K562 (cell line): Measurements from ENCODE around the gene TMEM218. TPM values are rescaled to one million over a fixed set of nuclear protein-coding genes. Genes with fewer than 3 reads are reported as not detected.

Source experiments
- ATAC-seq: fragments of 200-7000 bp; cut with Tn5 transposase; 3 replicates; pipeline ENCODE4 v1.9.1; 2020; ENCODE audit warnings: moderate library complexity
- BruUV-seq: library from RNA; stranded (reverse); fragments of 400-500 nt; replicated peaks from 2 replicates; lab custom pipeline; 2021; lab: Mats Ljungman, UMichigan
- CTCF ChIA-PET: fragments of 300-600 bp; formaldehyde crosslinking; extraction: SDS; loops from one replicate; lab custom pipeline; 2021; ENCODE audit warnings: low intra/inter-chr PET ratio; lab: Yijun Ruan, JAX
- POLR2A ChIA-PET: fragments of 300-600, 350-650 bp; sonication (Branson Sonifier 250); formaldehyde crosslinking; extraction: SDS; loops from one replicate; lab custom pipeline; 2021; ENCODE audit warnings: antibody characterized with exemption, inconsistent platforms; lab: Yijun Ruan, JAX
- DNase-seq, 4 experiments: peaks; one replicate each; pipeline versions ENCODE4 v3.0.0 to v3.0.0-alpha.2; 2011 to 2018; ENCODE audit warnings: low spot score in 3 of 4, mixed read lengths in 3 of 4; ENCODE audit errors: extremely low read depth in 1 of 4
- FAIRE-seq: peaks from 2 replicates; lab custom pipeline; 2011; peaks lifted over from hg19 to GRCh38; lab: Jason Lieb, UNC
- H2AFZ ChIP-seq: 2 replicates; pipeline ENCODE4 v1.6.0; 2011; ENCODE audit warnings: low read depth, low read length, control low read depth, inconsistent platforms
- H3K27ac ChIP-seq: fragments of 200-600 bp; 3 replicates; pipeline ENCODE4 v1.8.0; 2011; ENCODE audit warnings: low read depth, mild to moderate bottlenecking, control low read depth, inconsistent platforms, low read length, moderate library complexity, mixed read lengths; ENCODE audit errors: extremely low read depth
- H3K27me3 ChIP-seq, 2 experiments: fragments of 300-600 bp in 1 of 2; 2 replicates in 1 of 2; 3 replicates in 1 of 2; pipeline versions ENCODE4 v1.6.0 to v1.8.0; 2011; ENCODE audit warnings: inconsistent platforms in 2 of 2, low read length in 2 of 2, mild to moderate bottlenecking in 1 of 2, mixed read lengths in 1 of 2, moderate library complexity in 1 of 2; ENCODE audit not compliant: control insufficient read depth in 2 of 2, insufficient read depth in 2 of 2
- H3K36me3 ChIP-seq: fragments of 300-600 bp; 3 replicates; pipeline ENCODE4 v1.8.0; 2011; ENCODE audit warnings: mild to moderate bottlenecking, low read length, inconsistent platforms; ENCODE audit not compliant: control insufficient read depth, insufficient read depth
- H3K4me1 ChIP-seq, 2 experiments: fragments of 200-600 bp in 1 of 2; replicated peaks in 1 of 2; 2 replicates in 1 of 2; 3 replicates in 1 of 2; pipeline versions ENCODE4 v1.5.1 to v1.8.0; 2011; ENCODE audit warnings: inconsistent platforms in 2 of 2, low read length in 2 of 2, mild to moderate bottlenecking in 1 of 2, mixed read lengths in 1 of 2, moderate library complexity in 1 of 2; ENCODE audit not compliant: control insufficient read depth in 2 of 2, insufficient read depth in 2 of 2
- H3K4me2 ChIP-seq: 2 replicates; pipeline ENCODE4 v1.6.1; 2011; ENCODE audit warnings: low read length, control low read depth, inconsistent platforms, mixed read lengths; ENCODE audit not compliant: insufficient read depth
- H3K4me3 ChIP-seq: fragments of 200-600 bp; sonication (generic), shearing (Covaris generic); 2 replicates; pipeline ENCODE4 v1.5.1; 2016; ENCODE audit warnings: control low read depth, inconsistent platforms
- H3K79me2 ChIP-seq: fragments of 200-600 bp; 3 replicates; pipeline ENCODE4 v1.8.0; 2011; ENCODE audit warnings: low read length, inconsistent platforms; ENCODE audit not compliant: control insufficient read depth, insufficient read depth
- H3K9ac ChIP-seq, 2 experiments: 2 replicates each; pipeline versions ENCODE4 v1.6.0 to v1.6.1; 2011; ENCODE audit warnings: low read depth in 2 of 2, low read length in 2 of 2, control low read depth in 1 of 2, inconsistent platforms in 1 of 2, mild to moderate bottlenecking in 1 of 2, mixed read lengths in 1 of 2; ENCODE audit not compliant: insufficient read depth in 1 of 2
- H3K9me1 ChIP-seq: one replicate; pipeline ENCODE4 v1.6.0; 2011; ENCODE audit warnings: inconsistent platforms, mild to moderate bottlenecking, low read length, moderate library complexity; ENCODE audit not compliant: control insufficient read depth, insufficient read depth
- H3K9me3 ChIP-seq: replicated peaks from 2 replicates; pipeline ENCODE4 v1.5.1; 2011; ENCODE audit warnings: low read depth, low read length, inconsistent platforms; ENCODE audit not compliant: control insufficient read depth, insufficient read depth
- H4K20me1 ChIP-seq: replicated peaks from 2 replicates; pipeline ENCODE4 v1.6.1; 2011; ENCODE audit warnings: low read length, inconsistent platforms, mixed read lengths; ENCODE audit not compliant: control insufficient read depth, insufficient read depth
- ATF1 ChIP-seq, 2 experiments: fragments of 450-650 bp in 1 of 2; IDR thresholded peaks; 2 replicates each; pipeline ENCODE4 v1.6.1; 2016; ENCODE audit warnings: missing compliant biosample characterization in 1 of 2, missing genetic modification characterization in 1 of 2
- KHSRP ChIP-seq: fragments of 450-650 bp; IDR thresholded peaks from 2 replicates; pipeline ENCODE4 v1.6.1; 2017
- MCM3 ChIP-seq: fragments of 450-650 bp; IDR thresholded peaks from 2 replicates; pipeline ENCODE4 v1.6.1; 2016
- TBP ChIP-seq: optimal IDR thresholded peaks from 2 replicates; pipeline ENCODE3; 2011; ENCODE audit warnings: low read depth, low read length, improper control_type of control experiment
- U2AF1 ChIP-seq: fragments of 200-400 bp; formaldehyde crosslinking; optimal IDR thresholded peaks from 2 replicates; pipeline ENCODE3; 2017; ENCODE audit warnings: mild to moderate bottlenecking, low read depth, low read length, moderate library complexity
- ZNF398 ChIP-seq: fragments of 250-450 bp; sonication (Bioruptor Pico); IDR thresholded peaks from 2 replicates; pipeline ENCODE4 v1.8.0; 2021; ENCODE audit warnings: moderate library complexity, mild to moderate bottlenecking, inconsistent platforms
- WGBS: fragments of 100-300 bp; shearing (Covaris generic); methylation state at CpG from one replicate; pipeline ENCODE4 v1.1.6; 2016; ENCODE audit warnings: low coverage, mixed read lengths; ENCODE audit not compliant: insufficient coverage; ENCODE audit errors: missing lambda C conversion rate; 5-methylcytosine and 5-hydroxymethylcytosine counted together
- in situ Hi-C: fragments of 300-500 bp; cut with MboI; formaldehyde crosslinking; loops from 4 replicates; pipeline ENCODE4 v1.15.0; 2018; ENCODE audit warnings: inconsistent platforms, mixed read lengths
- intact Hi-C: fragments of 100-400 bp; cut with micrococcal nuclease; formaldehyde crosslinking; loops from 2 replicates; pipeline ENCODE4 v1.14.2; 2022
- polyA plus RNA-seq, 8 experiments: library from polyadenylated mRNA; depleted of rRNA in 4 of 8; stranded (reverse) in 5 of 8; unstranded in 3 of 8; fragments of >200 nt; fragmentation: Nextera tagmentation in 2 of 8; fragmentation: Illumina TruSeq in 1 of 8; extraction: Ambion mirVana in 2 of 8; extraction: Trizol in 1 of 8; gene quantifications; 2 replicates each; pipeline versions ENCODE4 v1.2.1 to v1.2.3, GENCODE V29; 2011 to 2014; ENCODE audit warnings: inconsistent platforms in 1 of 8, missing spikeins in 1 of 8
- total RNA-seq, 7 experiments: library from RNA; depleted of rRNA in 6 of 7; stranded (reverse); fragments of >200 nt in 6 of 7; fragmentation: Illumina TruSeq in 2 of 7; extraction: Trizol in 2 of 7; gene quantifications; 2 replicates each; pipeline versions ENCODE4 v1.2.1 to v1.2.3, GENCODE V29; 2011 to 2021; ENCODE audit warnings: low replicate concordance in 1 of 7
- TF ChIP-seq, protein P1 (sequence below): sonication (generic); formaldehyde crosslinking; IDR thresholded peaks from 2 replicates; pipeline ENCODE4 v1.8.0; 2022; ENCODE audit warnings: mild to moderate bottlenecking, missing genetic modification reagents
- TF ChIP-seq, protein P2 (sequence below): sonication (generic); formaldehyde crosslinking; IDR thresholded peaks from 2 replicates; pipeline ENCODE4 v1.9.0; 2022; ENCODE audit warnings: mild to moderate bottlenecking, missing genetic modification reagents
- TF ChIP-seq, protein P3 (sequence below), 2 experiments: IDR thresholded peaks; 2 replicates each; pipeline ENCODE4 v1.6.1; 2011; ENCODE audit warnings: borderline replicate concordance in 1 of 2, control low read depth in 1 of 2, low read depth in 1 of 2, low read length in 1 of 2, mild to moderate bottlenecking in 1 of 2, mixed read lengths in 1 of 2, moderate library complexity in 1 of 2; ENCODE audit not compliant: insufficient read depth in 1 of 2, insufficient read length in 1 of 2, poor library complexity in 1 of 2, severe bottlenecking in 1 of 2; ENCODE audit errors: extremely low read depth in 1 of 2

Gene TMEM218
- total and polyA plus RNA-seq, 9 of the 15 experiments (the other 6 are each of a cell fraction or from before 2014, with no cell fraction given): 13.4 to 32.2 (median 25.4) TPM

DNA sequence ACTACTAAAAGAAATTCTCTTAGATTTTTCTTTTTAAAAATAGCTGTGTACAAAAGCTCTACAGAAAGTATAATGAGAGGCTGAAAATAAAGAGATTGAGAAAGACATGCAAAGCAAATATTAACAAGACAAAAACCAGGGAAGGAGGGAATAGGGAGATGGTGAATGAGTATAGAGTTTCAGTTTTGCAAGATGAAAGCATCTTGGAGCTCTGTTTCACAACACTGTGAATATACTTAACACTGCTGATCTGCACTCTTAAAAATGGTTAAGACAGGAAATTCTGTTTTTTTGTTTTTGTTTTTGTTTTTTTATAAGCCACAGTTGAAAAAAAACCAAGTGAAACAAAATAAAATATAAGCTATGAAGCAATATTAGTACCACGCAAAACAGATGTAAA lies 5.5 kb downstream of the TMEM218 start:
- Histone ChIP-seq H2AFZ (no peak overlapping the region), H3K9me1 (no peaks in the 10 kb centered on the region), H3K79me2 (peaks cover 7% of the 10 kb centered on the region; the same call in 2 of the 3 replicates), H3K36me3 (no peaks in the 10 kb centered on the region; the same call in 2 of the 3 replicates), H3K4me3 (no peak overlapping the region), H3K27me3 (no peaks in the 10 kb centered on the region), H3K27ac (no peak overlapping the region), H4K20me1 (no peaks in the 10 kb centered on the region), H3K4me2 (no peak overlapping the region), H3K4me1 (peaks cover 0 to 3% of the 10 kb centered on the region in 2 experiments; a peak in 1 of 5 replicates), H3K9ac (no peak overlapping the region), H3K9me3 (no peaks in the 10 kb centered on the region)
- ChIA-PET CTCF (no interaction called here), POLR2A (interaction anchor here (1.1 to 1.2 kb wide), 2 partner anchors 10 to 15 kb away, joined by 3 to 6 read pairs; no protein-coding TSS in a partner anchor)
- no peak for DNase-seq
- no peak for TF ChIP-seq U2AF1
- no peak for TF ChIP-seq ATF1 (CRISPR knock-in tag; IDR thresholded peaks at IDR 0.05)
- TF ChIP-seq ATF1 (tag; IDR thresholded peaks at IDR 0.05): no peak
- TF ChIP-seq, protein P1, sequence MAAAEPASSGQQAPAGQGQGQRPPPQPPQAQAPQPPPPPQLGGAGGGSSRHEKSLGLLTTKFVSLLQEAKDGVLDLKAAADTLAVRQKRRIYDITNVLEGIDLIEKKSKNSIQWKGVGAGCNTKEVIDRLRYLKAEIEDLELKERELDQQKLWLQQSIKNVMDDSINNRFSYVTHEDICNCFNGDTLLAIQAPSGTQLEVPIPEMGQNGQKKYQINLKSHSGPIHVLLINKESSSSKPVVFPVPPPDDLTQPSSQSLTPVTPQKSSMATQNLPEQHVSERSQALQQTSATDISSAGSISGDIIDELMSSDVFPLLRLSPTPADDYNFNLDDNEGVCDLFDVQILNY (CRISPR knock-in tag): no peak
- no peak for TF ChIP-seq ZNF398 (CRISPR knock-in tag)
- TF ChIP-seq KHSRP: no peak
- TF ChIP-seq, protein P2, sequence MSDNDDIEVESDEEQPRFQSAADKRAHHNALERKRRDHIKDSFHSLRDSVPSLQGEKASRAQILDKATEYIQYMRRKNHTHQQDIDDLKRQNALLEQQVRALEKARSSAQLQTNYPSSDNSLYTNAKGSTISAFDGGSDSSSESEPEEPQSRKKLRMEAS (CRISPR knock-in tag): no peak
- no peak for TF ChIP-seq TBP
- TF ChIP-seq, protein P3, sequence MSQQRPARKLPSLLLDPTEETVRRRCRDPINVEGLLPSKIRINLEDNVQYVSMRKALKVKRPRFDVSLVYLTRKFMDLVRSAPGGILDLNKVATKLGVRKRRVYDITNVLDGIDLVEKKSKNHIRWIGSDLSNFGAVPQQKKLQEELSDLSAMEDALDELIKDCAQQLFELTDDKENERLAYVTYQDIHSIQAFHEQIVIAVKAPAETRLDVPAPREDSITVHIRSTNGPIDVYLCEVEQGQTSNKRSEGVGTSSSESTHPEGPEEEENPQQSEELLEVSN (IDR thresholded peaks at IDR 0.05; ENCODE audit: borderline replicate concordance in 1 of 2, extremely low read depth in 1 of 2, insufficient read depth in 1 of 2, insufficient read length in 1 of 2, low read depth in 1 of 2, low read length in 1 of 2, poor library complexity in 1 of 2, severe bottlenecking in 1 of 2): no peak
- TF ChIP-seq MCM3: no peak
- in situ Hi-C loops: no loop called here
- no peak for FAIRE-seq
- no TSS peak for BruUV-seq
- 100% methylated on average over 1 of the region's 1 CpG for WGBS
- ATAC-seq: no peak
- intact Hi-C loops: no loop called here
